A673 (cell line): ENCODE data around the gene TMEM18.

Experiments
- CTCF ChIP-seq: fragments of 300-800, 200-600 bp; sonication (generic); conservative IDR thresholded peaks from 2 replicates; pipeline ENCODE4 v1.5.1; 2017; ENCODE audit warnings: low read depth, mild to moderate bottlenecking, antibody characterized with exemption, low read length, moderate library complexity, mixed read lengths
- EZH2 ChIP-seq: fragments of 200-600 bp; sonication (generic); IDR thresholded peaks from 2 replicates; pipeline ENCODE4 v1.6.1; 2017; ENCODE audit warnings: borderline replicate concordance, low read depth, mild to moderate bottlenecking, mixed read lengths, antibody characterized with exemption, low read length; ENCODE audit not compliant: poor library complexity, severe bottlenecking

- TF ChIP-seq CTCF (no peak), EZH2 (no peak)
Measured at GRCh38 chr2:674321-674985, 2.8 kb downstream of the TMEM18 start.
